NCI-H2171 treated with DMSO at 0.1 percent for 48 hours (cell line): Measurements from ENCODE around the gene OR2L13.
"Not testable (repeated sequence)": the region's sequence is repeated elsewhere in the genome, so short reads cannot be mapped to it uniquely, and the experiment has no call there.

Experiments used
- DNase-seq: peaks from one replicate; lab custom pipeline; 2025; lab: John Stamatoyannopoulos, UW

The OR2L13 gene

GRCh38 chr1:248094884-248095283 lies at the start of gene OR2L13:
OR2L13 (plus strand) TSS chr1:248095184; CDS start chr1:248099376, 4,192 bp downstream.
- no peak for DNase-seq

- no peak for DNase-seq
These were observed 49.8 kb upstream of the OR2L13 start for GRCh38 chr1:248045209-248045608.

- no peak for DNase-seq
These were observed 48.4 kb upstream of the OR2L13 start, which contains the start of gene OR2L3 for GRCh38 chr1:248046536-248046935. OR2L3 (plus strand) TSS chr1:248046836; CDS start chr1:248060682, 13,846 bp downstream.

- no peak for DNase-seq
These were observed 48.0 kb upstream of the OR2L13 start for GRCh38 chr1:248047008-248047407.

GRCh38 chr1:248054671-248055070 lies 40.3 kb upstream of the OR2L13 start:
- no peak for DNase-seq

GRCh38 chr1:248055261-248055660 lies 39.7 kb upstream of the OR2L13 start:
- DNase-seq, result no peak

GRCh38 chr1:248065071-248065470 lies 29.9 kb upstream of the OR2L13 start:
- no peak for DNase-seq

- no peak for DNase-seq
These were observed 29.4 kb upstream of the OR2L13 start for GRCh38 chr1:248065604-248066003.

GRCh38 chr1:248083864-248084263 lies 11.1 kb upstream of the OR2L13 start:
- not testable (repeated sequence) for DNase-seq

- DNase-seq, result no peak
These were observed 3.5 kb downstream of the OR2L13 start for GRCh38 chr1:248098529-248098928.

- DNase-seq, result no peak
These were observed 7.9 kb downstream of the OR2L13 start for GRCh38 chr1:248102847-248103246.

- DNase-seq, result no peak
These were observed 16.2 kb downstream of the OR2L13 start for GRCh38 chr1:248111157-248111556.

- DNase-seq, result no peak
These were observed 19.9 kb downstream of the OR2L13 start for GRCh38 chr1:248114890-248115289.

GRCh38 chr1:248127653-248128052 lies 32.7 kb downstream of the OR2L13 start:
- no peak for DNase-seq

- DNase-seq, result no peak
These were observed 41.8 kb downstream of the OR2L13 start for GRCh38 chr1:248136811-248137210.

GRCh38 chr1:248140846-248141245 lies 45.9 kb downstream of the OR2L13 start:
- DNase-seq, result no peak

- no peak for DNase-seq
These were observed 48.3 kb downstream of the OR2L13 start for GRCh38 chr1:248143311-248143710.

GRCh38 chr1:248144513-248145198 lies 49.7 kb downstream of the OR2L13 start, which contains the start of gene OR2M5:
OR2M5 (plus strand) TSS chr1:248145148; CDS start chr1:248145148, 0 bp downstream.
- DNase-seq, result no peak
